Pulmonary artery endothelial cell (primary cell): ENCODE measurements around the gene TVP23A. TPM values are rescaled to one million over a fixed set of nuclear protein-coding genes. Genes with fewer than 3 reads are reported as not detected.
"Not testable (repeated sequence)": the region's sequence is repeated elsewhere in the genome, so short reads cannot be mapped to it uniquely, and the experiment has no call there.

ENCODE experiments used
- DNase-seq: peaks from one replicate; pipeline ENCODE4 v3.0.0-alpha.2; 2011; ENCODE audit warnings: low read depth, low spot score
- total RNA-seq: library from RNA; depleted of rRNA; stranded (reverse); fragments of >200 nt; gene quantifications from 2 replicates; pipeline ENCODE4 v1.2.3, GENCODE V29; 2014

TVP23A gene
- total RNA-seq, 1 donor from 2014 or later, result not detected

DNA sequence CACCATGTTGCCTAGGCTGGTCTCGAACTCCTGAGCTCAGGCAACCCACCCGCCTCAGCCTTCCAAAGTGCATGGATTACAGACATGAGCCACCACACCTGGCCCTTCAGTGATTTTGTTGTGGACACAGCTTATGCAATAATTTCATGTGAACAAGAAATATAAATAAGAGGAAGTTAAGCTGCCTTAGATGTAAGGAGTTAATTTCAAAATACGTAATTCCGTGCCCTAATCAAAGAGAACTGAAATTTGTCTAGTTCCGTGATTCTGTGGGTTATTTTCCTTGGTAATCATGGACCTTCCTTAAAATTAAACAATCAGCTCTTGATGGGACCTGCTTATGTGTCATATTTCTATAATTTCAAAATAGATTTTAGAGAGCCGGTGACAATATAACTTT, 11.9 kb downstream of the TVP23A start:
- DNase-seq, result no peak

DNA sequence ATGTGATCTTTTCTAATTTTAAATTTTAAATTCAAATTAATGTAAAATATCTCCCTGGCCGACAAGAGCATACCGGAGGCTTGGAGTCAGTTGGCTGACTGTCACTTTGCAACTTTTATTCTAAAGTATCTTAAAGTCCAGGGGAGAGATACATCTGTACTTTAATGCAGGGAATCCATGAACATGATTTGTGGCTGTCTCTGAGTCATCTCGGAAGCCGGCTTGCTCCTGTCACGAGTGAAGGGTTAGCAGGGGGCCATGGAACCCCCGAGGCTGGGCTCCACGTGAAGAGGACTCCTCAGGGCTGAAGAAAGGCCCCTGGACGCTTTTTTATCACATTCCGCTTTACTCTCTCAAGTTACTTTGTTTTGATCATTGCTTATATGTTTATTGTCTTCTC, 13.3 kb downstream of the TVP23A start:
- DNase-seq, result no peak

DNA sequence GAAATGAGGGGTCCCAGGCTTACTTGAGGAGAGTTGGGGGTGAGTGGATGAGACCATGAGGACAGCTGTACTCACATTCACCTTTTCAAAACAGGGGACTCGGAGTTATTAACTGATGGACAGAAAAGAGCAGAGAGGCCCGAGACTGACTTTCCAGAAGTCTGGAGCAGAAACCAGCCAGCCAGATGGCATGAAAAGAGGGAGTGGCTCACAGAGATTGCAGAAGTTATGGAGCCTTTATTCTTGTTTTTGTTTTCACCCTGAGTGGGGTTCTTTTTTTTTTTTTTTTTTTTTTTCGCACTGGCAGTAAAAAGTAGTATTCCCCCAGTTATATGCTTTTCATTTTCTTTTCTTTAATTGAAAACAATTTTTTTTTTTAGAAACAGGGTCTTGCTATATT, 18.9 kb downstream of the TVP23A start:
- DNase-seq, result no peak

DNA sequence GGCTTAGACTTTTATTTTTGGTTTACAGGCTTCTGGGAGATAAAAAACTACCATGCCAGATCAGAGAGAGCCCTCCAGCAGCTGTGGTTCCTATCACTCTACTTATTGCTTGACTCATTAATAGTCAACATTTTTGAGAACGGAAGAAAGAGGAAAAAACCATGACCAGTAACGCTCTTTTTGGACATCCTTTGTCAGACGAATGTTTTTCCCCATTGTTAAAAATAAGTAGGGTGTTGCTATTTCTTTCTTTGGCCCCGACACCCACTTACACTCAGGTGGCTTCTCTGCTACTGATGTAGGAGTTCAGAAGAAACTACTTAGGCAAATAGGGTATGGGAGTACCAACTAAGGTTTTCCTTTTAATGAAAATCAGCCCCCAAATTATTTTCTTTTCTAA, 27.5 kb downstream of the TVP23A start:
- no peak for DNase-seq

DNA sequence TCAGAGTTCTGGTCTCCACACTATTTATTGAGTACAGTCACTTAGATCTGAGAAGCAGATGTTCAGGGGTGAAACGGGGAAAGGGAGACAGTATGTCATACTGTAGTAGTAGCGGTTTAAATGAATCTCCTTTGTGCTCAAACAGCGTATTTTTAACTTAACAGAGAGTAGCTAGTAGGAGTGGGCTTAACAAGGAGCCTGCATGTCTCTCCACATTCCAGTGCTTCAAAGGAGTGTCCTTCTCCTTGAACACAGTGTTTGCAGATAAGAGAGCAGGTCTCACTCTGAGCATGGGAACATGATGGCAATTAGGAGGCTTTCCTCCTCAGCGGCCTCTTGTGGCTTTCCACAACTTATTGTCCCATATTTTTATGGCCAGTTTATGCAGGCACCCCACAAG, 30.0 kb downstream of the TVP23A start:
- not testable (repeated sequence) for DNase-seq

DNA sequence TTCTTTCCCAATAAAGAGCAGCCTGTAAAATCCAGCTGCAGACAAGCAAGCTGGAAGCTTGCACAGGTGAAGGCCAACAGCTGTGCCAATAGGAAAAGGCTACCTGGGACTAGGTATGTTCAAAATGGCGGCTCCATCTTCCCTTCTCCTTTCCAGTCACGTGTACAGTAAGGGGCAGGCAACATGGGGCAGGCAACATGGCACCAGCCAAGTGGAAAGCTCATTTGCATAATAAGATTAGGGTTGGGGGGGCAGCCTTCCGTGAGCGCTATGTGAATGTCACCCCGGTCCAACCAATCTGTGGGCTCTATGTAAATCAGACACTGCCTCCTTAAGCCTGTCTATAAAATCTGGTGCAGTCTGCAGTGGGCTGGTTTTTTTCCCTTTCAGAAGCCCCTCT, 31.3 kb downstream of the TVP23A start:
- no peak for DNase-seq

DNA sequence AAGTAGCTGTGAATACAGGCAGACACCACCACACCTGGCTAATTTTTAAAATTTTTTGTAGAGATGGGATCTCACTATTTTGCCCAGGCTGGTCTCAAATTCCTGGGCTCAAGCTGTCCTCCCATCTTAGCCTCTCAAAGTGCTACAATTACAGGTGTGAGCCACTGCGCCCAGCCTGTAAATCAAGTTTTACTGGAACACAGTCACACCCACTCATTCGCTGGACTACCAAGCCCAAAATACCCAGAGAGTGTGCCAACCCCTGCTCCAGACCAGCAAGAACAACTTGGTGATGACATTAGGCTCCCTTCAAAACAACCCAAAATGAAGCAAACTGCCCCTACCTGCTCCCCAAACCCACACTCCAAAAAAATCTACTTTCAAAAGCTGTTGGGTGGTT, 36.0 kb downstream of the TVP23A start:
- no peak for DNase-seq

DNA sequence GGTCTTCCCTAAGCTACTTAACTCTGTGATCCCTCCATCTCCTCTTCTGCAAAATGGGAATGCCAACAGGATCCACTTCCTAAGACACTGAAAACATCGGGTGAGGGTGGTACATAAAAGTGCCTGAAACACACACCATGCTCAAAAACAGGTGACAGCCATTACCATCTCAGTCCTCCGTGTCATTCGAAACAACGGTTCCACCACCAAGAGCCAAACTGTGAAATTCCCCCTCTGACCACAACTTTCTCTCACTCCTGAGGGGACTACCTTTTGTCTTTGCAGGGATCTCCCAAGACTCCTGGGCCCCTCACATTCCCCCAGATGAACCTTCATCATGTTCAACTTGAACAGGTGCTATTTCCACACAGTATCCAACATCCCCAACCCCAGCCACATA, 38.0 kb downstream of the TVP23A start:
- no peak for DNase-seq

DNA sequence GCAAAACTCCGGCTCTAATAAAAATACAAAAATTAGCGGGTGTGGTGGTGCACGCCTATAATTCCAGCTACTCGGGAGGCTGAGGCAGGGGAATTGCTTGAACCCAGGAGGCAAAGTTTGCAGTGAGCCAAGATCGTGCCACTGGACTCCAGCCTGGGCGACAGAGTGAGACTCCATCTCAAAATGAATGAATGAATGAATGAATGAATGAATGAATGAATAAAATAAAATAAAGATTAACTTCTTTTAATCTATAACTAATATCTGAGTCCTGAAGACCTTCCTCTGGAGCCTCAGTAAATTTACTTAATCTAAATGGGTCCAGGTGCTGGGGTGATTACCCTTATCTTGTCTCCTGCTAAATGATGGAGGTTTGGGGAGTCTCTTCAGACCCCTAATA, 38.7 kb downstream of the TVP23A start:
- not testable (repeated sequence) for DNase-seq

DNA sequence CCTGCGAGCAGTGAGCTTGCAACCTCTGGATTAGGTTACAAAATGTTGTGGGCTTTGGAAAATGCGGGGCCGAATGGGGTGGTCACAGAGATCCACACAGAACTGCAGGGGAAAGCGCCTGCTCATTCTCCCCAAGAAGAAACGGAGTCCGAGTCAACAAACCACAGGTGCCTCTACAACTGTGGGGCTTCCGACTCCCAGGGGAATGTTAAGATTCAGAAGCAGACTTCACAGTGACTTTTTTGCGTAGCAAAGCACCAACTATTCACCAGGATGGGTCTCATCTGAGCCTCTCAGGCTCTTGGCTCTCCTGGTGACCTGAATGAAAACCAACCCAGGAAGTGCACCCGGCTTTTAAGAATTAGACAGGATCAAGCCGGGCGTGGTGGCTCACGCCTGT, 41.2 kb downstream of the TVP23A start:
- DNase-seq, result no peak

DNA sequence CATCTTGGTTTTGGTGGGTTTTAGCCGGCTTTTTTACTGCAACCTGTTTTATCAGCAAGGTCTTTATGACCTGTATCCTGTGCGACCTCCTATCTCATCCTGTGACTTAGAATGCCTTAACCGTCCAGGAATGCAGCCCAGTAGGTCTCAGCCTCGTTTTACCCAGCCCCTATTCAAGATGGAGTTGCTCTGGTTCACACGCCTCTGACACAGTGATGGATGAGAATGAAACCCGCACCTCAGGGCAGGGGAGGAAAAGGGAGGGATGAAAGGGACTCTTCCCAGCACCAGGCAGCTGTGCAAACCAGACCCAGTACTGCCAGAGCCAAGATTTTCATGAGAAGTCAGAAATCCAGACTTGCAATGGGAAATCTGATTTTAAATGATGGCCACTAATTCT, 41.7 kb downstream of the TVP23A start:
- not testable (repeated sequence) for DNase-seq

DNA sequence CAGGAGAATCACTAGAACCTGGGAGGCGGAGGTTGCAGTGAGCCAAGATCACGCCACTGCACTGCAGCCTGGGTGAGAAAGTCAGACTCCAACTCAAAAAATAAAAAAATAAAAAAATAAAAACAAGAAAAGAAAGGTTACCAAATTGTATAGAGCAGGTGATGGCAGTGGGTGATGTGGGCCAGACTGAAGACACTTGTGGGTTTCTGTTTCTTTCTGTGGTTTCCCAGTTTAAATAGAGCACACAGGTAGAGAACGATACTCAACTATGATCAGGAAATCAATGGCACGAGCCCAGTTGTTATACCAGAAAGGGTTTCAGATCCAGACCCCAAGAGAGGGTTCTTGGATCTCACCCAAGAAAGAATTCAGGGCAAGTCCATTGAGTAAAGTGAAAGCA, 42.3 kb downstream of the TVP23A start:
- DNase-seq, result no peak

DNA sequence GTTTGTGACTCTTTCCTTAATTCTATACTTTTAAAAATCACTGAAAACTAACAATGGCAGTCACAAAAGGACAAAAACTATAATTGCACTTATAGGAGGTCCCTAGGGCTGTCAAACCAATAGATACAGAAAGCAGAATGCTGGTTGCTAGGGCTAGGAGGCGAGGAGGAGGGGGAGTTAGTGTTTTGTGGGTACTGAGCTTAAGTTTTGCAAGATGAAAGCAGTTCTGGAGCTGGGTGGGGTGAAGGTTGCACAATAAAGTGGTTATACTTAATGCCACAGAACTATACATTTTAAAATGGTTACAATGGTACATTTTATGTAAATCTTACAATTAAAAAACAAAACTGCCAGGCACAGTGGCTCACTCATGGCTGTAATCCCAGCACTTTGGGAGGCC, 47.7 kb downstream of the TVP23A start:
- DNase-seq, result no peak

DNA sequence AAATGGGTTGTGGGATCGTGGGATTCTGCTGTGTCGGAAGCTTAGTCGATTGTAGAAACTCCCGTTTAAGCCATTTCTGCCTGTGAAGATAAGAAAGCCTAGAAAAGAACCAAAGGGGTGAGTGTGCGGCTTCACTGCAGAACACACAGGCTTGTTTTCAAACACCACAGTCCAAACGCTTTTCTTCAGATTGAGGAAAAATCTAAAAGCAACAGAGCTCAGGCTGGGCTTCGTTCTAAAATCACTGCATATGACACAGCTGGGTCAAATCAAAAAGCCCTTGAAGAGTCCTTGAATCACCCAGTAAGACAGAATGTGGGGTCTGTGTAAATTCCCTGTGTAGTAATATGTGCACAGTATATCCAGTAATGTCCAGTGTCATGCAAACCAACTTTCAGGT, 49.2 kb downstream of the TVP23A start:
- no peak for DNase-seq

DNA sequence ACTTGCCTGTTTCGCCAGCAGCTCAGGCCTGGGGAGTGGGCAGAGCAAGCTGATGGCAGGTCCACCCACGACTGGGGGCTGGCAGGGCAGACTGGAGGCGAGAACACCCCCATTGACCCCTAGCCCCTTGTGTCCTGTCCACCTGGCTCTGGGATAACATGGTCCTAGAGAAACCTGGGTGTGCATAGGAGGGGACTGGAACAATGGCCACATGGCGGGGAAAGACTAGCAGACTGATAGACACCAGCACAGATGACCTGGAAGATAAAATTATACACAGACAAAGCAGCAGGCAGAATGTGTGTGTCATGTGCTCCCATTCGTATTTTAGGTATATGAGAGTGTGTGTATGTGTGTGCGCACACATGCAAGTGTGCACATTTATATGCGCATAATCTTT, 51.5 kb downstream of the TVP23A start:
- DNase-seq, result no peak

DNA sequence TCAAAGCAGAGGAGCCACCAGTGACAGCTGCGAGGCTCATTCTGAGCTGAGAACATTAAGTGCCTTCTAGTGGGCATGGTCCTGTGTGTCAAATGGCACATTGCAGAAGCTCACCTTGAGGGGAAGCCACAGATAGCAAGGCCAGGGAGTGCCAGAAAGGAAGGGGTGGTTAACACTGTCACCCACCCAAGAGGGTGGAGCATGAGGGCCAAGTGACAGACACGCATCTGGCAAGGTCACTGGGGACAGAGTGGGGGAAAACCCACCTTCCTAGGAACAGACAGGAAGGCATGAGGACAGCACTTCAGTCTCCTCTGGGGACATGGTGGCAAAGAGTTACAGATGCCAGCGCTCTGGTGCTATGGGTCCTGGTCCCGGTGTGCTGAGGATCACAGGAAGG, 52.8 kb downstream of the TVP23A start:
- no peak for DNase-seq

DNA sequence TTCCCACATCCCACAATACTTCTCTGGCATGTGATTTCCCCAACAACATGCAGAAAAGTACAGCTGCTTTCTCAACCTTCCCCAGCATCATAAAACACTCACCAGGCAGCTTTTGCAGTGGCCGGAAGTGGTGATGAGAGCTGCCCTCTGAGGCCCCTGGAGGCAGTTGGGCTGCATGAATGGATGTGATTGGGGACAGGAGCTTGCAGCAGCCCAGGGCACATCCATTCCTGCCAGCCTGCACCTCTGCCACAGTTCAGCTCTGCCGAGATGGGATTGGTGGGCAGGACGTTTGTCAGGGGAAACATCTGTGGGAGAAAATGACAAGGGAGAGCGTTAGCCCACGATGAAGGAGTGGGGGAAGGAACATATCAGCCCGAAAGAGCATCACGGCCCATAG, 55.1 kb downstream of the TVP23A start:
- DNase-seq, result no peak

DNA sequence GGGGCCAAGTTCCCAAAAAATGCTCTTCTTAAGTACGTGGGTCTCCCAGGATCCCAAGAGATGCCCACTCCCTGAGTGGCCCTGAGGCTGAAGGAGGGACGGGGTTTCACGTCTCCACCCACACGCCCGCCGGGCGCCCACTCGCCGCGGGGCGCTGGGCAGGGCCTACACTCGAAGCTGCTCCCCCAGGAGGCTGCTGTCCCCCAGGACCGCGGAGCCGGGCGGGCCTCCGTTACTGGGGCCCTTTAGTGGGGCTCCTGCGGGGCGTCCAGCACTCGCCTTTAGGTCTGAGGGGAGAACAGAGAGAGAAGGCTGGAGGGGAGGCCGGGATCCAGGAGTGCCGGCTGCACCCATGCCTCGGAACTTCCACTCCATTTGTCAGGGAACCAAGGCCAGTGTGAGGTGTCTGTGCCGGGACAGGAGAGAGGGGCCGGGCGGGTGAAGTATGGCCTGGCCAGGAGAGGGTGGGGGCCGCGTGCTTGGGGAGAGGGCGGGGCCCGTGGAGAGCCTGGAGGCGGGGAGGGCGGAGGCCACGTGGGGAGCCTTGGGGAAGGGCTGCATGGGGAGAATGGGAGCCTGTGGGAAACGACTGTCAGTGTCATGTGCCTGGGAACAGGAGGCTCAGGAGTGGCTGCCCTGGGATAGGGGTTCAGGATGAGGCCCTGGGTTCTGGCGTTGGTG, 56.1 kb downstream of the TVP23A start:
- no peak for DNase-seq

DNA sequence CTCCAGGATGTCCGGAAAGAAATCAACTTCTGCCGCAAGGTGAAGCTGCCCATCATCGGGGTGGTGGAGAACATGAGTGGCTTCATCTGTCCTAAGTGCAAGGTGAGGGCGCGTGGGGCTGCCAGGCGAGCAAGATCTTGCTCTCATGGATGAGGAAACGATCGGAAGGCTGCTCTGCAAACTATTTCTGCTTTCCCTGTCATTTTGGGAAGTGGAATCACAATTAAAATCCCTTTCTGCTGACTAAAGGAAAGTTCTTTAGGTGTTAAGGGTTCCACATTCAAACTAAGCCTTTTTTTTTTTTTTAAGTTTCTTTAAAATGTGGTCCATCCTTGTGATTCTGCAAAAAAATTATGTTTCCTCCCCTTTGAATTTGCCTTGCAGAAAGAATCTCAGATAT, 57.2 kb downstream of the TVP23A start:
- no peak for DNase-seq

DNA sequence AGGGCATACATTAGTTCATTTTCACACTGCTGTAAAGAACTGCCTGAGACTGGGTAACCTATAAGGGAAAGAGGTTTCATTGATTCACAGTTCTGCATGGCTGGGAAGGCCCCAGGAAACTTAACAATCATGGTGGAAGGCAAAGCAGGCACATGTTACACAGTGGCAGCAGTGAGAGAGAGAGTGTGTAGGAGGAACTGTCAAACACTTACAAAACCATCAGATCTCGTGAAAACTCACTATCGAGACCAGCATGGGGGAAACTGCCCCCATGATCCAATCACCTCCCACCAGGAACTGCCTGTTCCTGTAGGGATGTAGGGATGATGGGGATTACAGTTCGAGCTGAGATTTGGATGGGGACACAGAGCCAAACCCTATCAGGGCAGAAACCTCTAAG, 57.7 kb downstream of the TVP23A start:
- DNase-seq, result no peak

DNA sequence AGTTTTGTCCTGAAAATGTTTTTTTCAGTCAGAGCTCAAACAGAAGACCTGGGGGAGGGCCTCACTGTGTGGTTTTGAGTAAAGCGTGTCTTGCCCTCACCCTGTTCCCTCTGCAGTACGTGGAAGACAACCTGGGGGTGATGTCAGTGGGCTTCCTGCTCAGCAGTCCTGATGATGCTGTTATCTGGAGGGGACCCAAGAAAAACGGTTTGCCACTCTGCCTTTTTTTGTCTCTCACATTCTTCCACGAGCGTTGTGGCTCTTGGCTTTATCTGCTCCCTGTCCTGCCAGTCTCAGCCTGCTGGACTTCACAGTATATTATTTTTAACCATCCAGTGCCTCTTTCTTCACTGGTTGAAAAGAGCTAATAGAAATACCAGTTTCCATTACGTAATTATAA, 62.0 kb downstream of the TVP23A start:
- no peak for DNase-seq

DNA sequence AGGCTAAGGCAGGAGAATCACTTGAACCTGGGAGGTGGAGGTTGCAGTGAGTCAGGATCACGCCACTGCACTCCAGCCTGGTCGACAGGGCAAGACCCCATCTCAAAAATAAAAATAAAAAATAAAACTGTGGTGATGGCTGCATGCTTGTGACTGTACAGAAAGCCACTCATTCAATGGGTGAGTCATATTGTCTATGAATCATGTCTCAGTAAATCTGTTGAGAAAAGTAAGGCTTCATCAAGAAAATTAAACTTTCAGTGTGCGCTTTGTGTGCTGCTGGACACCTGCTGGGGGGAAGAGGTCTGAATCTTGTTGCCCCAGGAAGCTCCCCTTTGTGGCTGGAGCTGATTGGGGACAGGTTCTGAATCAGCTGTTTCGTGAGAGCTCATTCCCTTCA, 63.7 kb downstream of the TVP23A start:
- DNase-seq, result no peak

DNA sequence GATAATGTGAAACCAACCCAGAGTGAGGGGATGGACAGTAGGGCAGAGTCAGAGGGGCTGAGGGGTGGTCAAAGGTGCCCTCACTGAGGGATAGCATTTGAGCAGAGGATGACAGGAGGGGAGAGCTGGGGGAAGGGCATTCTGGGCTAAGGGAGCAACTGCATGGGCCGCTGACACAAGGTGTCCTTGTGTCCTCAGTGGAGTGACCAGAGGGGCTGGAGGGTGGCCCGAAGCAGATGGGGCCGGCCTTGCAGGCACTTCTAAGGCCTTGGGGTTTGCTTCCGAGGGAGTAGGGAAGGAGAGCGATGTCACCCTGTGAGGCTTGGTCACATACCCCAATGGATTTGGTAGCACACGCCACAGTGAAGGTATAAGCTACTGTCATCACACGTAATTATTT, 64.9 kb downstream of the TVP23A start:
- no peak for DNase-seq
